ENCODE data around the gene SLC22A31. TPM values are rescaled to one million over a fixed set of nuclear protein-coding genes. Genes with fewer than 3 reads are reported as not detected.

SLC22A31 gene
- total RNA-seq, 1 experiment from 2014 or later: 53.7 TPM

DNA sequence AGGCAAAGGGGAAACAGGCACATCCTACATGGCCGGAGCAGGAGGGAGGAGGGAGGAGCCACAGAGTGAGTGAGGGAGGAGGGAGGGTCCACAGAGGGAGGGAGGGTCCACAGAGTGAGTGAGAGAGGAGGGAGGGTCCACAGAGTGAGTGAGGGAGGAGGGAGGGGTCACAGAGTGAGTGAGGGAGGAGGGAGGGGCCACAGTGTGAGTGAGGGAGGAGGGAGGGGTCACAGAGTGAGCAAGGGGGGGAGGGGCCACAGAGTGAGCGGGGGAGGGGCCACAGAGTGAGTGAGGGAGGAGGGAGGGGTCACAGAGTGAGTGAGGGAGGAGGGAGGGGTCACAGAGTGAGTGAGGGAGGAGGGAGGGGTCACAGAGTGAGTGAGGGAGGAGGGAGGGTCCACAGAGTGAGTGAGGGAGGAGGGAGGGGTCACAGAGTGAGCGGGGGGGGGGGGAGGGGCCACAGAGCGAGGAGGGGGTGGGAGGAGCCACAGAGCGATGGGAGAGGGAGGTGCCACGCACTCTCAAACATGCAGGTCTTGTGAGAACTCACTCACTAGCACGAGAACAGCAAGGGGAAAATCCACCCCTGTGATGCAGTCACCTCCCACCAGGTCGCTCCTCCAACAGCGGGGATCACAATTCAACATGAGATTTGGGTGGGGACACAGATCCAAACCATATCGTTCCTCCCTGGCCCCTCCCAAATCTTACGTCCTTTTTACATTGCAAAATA is 53.1 kb downstream of the SLC22A31 start (continued):
- TF ChIP-seq ELF1 (IDR thresholded peaks at IDR 0.05; ENCODE audit: borderline replicate concordance, low read depth): no peak

DNA sequence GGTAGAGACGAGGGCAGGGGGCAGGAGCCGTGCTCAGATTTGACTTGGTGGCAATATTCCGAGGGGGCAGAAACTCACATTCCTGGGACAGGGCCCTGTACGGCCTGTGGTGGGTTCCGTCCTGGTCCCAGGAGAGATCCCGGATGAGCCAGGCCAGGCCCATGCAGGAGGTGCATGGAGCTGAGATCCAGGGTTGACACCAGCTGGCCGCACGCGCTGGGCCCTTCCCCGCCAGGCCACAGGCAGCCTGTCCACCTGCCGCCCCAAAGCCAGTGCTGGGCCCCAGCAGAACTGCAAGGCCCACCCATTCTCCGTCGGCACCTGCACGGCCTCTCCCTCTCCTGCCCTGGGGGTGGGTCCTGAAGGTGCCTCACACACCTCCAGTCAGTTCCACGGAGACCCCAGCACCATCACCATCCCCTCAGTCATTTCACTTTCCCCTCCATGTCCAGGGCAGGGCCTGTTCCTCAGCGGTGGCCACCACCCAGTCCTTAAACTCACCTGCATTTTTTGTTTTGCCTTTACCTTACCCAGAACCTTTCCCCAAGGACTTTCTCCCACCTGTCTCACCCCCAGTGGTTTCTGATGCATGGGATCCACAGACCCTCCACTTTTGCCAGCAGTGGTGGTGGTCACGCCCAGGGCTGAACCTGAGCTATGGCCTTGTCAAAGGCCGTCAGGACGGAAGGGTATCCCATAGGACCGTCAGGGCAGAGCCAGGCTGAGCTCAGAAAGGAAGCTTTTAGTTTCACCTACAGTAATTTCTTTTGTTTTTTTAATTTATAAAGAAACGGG is 53.9 kb downstream of the SLC22A31 start:
- Histone ChIP-seq H2AFZ (ENCODE audit: low read depth, low read length, poor library complexity, severe bottlenecking) (no peak overlapping the region), H3K4me2 (ENCODE audit: low read length) (no peak overlapping the region), H3K4me3 (replicated peaks in 1 of 2; ENCODE audit: low read depth in 1 of 2, low read length in 2 of 2) (no peak overlapping the region), H3K4me1 (ENCODE audit: control insufficient read depth in 1 of 2, insufficient read depth in 2 of 2, low read length in 2 of 2) (no peaks in the 10 kb centered on the region), H3K36me3 (ENCODE audit: control insufficient read depth in 1 of 2, insufficient read depth in 2 of 2, low read length in 2 of 2) (peaks cover 11 to 27% of the 10 kb centered on the region in 2 experiments; a peak in 2 of 4 replicates), H3K9me3 (ENCODE audit: control insufficient read depth in 1 of 2, insufficient read depth in 1 of 2, low read depth in 1 of 2, low read length in 2 of 2) (peaks cover 0 to 13% of the 10 kb centered on the region in 2 experiments; a peak in 1 of 4 replicates), H3K27me3 (ENCODE audit: insufficient read depth, low read length) (no peaks in the 10 kb centered on the region), H3K9ac (ENCODE audit: low read length) (no peak overlapping the region), H3K27ac (ENCODE audit: low read depth, low read length) (no peak overlapping the region), H4K20me1 (ENCODE audit: insufficient read depth) (no peaks in the 10 kb centered on the region), H3K9me2 (ENCODE audit: insufficient read depth) (no peaks in the 10 kb centered on the region), H3K79me2 (ENCODE audit: insufficient read depth, low read length) (no peaks in the 10 kb centered on the region)
- TF ChIP-seq EZH2 (IDR thresholded peaks at IDR 0.05) (no peak), SIN3A (IDR thresholded peaks at IDR 0.05; ENCODE audit: low read depth) (no peak), ELF1 (IDR thresholded peaks at IDR 0.05; ENCODE audit: borderline replicate concordance, low read depth) (no peak), REST (IDR thresholded peaks at IDR 0.05; ENCODE audit: low read depth) (no peak), RAD21 (IDR thresholded peaks at IDR 0.05; ENCODE audit: low read depth) (no peak), ATF3 (IDR thresholded peaks at IDR 0.05) (no peak), CBX3 (IDR thresholded peaks at IDR 0.05; ENCODE audit: low read depth) (no peak), YY1 (IDR thresholded peaks at IDR 0.05; ENCODE audit: extremely low read depth, insufficient replicate concordance, low read depth, low read length) (no peak), EZH2phosphoT487 (IDR thresholded peaks at IDR 0.05; ENCODE audit: borderline replicate concordance) (no peak), ZNF274 (IDR thresholded peaks at IDR 0.05; ENCODE audit: low read depth, low read length) (no peak), CEBPB (IDR thresholded peaks at IDR 0.05; ENCODE audit: low read depth) (no peak), ZFX (IDR thresholded peaks at IDR 0.05) (no peak), SP1 (IDR thresholded peaks at IDR 0.05; ENCODE audit: low read depth) (no peak), JUND (IDR thresholded peaks at IDR 0.05) (no peak)
- TF ChIP-seq, protein P1, sequence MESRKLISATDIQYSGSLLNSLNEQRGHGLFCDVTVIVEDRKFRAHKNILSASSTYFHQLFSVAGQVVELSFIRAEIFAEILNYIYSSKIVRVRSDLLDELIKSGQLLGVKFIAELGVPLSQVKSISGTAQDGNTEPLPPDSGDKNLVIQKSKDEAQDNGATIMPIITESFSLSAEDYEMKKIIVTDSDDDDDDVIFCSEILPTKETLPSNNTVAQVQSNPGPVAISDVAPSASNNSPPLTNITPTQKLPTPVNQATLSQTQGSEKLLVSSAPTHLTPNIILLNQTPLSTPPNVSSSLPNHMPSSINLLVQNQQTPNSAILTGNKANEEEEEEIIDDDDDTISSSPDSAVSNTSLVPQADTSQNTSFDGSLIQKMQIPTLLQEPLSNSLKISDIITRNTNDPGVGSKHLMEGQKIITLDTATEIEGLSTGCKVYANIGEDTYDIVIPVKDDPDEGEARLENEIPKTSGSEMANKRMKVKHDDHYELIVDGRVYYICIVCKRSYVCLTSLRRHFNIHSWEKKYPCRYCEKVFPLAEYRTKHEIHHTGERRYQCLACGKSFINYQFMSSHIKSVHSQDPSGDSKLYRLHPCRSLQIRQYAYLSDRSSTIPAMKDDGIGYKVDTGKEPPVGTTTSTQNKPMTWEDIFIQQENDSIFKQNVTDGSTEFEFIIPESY (IDR thresholded peaks at IDR 0.05; ENCODE audit: extremely low read depth, insufficient replicate concordance, low read length): no peak
- TF ChIP-seq, protein P2, sequence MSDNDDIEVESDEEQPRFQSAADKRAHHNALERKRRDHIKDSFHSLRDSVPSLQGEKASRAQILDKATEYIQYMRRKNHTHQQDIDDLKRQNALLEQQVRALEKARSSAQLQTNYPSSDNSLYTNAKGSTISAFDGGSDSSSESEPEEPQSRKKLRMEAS (IDR thresholded peaks at IDR 0.05): no peak
- ATAC-seq (no peak), DNase-seq (ENCODE audit: low read depth, low spot score) (no peak)
- ChIA-PET CTCF (no interaction called here), POLR2A (no interaction called here), RAD21 (ENCODE audit: low non-redundant PET in 1 of 2, low total read pairs in 2 of 2, uncharacterized antibody in 2 of 2, unreplicated experiment in 2 of 2) (no interaction called here)
- intact Hi-C loops (cut with micrococcal nuclease): no loop called here
- no TSS peak for BruUV-seq (replicated peaks)

Measured in HCT116 (cell line).